HEK293 (cell line): ENCODE results near the gene CLIP1.

Experiments
- ATF2 ChIP-seq: fragments of 450-650 bp; formaldehyde crosslinking; IDR thresholded peaks from 2 replicates; pipeline ENCODE4 v1.5.1; 2016; ENCODE audit warnings: missing biosample characterization, missing genetic modification characterization, low read depth
- GLIS1 ChIP-seq: fragments of 450-650 bp; formaldehyde crosslinking; IDR thresholded peaks from 2 replicates; pipeline ENCODE4 v1.5.1; 2016; ENCODE audit warnings: missing biosample characterization, missing genetic modification characterization
- IKZF3 ChIP-seq: fragments of 450-650 bp; IDR thresholded peaks from 2 replicates; pipeline ENCODE4 v1.5.0; 2018; ENCODE audit warnings: missing biosample characterization, mild to moderate bottlenecking, missing genetic modification characterization, moderate library complexity
- KLF17 ChIP-seq: fragments of 450-650 bp; formaldehyde crosslinking; IDR thresholded peaks from 2 replicates; pipeline ENCODE4 v1.5.1; 2016; ENCODE audit warnings: missing biosample characterization, missing genetic modification characterization
- KLF8 ChIP-seq: fragments of 450-650 bp; formaldehyde crosslinking; IDR thresholded peaks from 2 replicates; pipeline ENCODE4 v1.5.1; 2016; ENCODE audit warnings: missing biosample characterization, missing genetic modification characterization
- PRDM10 ChIP-seq: fragments of 450-650 bp; formaldehyde crosslinking; IDR thresholded peaks from 2 replicates; pipeline ENCODE4 v1.5.1; 2016; ENCODE audit warnings: missing biosample characterization, missing genetic modification characterization
- PRDM6 ChIP-seq: fragments of 450-650 bp; formaldehyde crosslinking; IDR thresholded peaks from 2 replicates; pipeline ENCODE4 v1.5.1; 2017; ENCODE audit warnings: missing biosample characterization, missing genetic modification characterization
- RBAK ChIP-seq: fragments of 450-650 bp; formaldehyde crosslinking; IDR thresholded peaks from 2 replicates; pipeline ENCODE4 v1.5.1; 2016; ENCODE audit warnings: missing biosample characterization, missing genetic modification characterization
- REPIN1 ChIP-seq: fragments of 450-650 bp; formaldehyde crosslinking; IDR thresholded peaks from 2 replicates; pipeline ENCODE4 v1.5.1; 2017; ENCODE audit warnings: missing biosample characterization, missing genetic modification characterization, low read depth
- ZBTB6 ChIP-seq: fragments of 450-650 bp; formaldehyde crosslinking; IDR thresholded peaks from 2 replicates; pipeline ENCODE4 v1.5.1; 2017; ENCODE audit warnings: missing biosample characterization, missing genetic modification characterization
- ZNF140 ChIP-seq: fragments of 450-650 bp; formaldehyde crosslinking; IDR thresholded peaks from 2 replicates; pipeline ENCODE4 v1.5.1; 2016; ENCODE audit warnings: missing biosample characterization, missing genetic modification characterization
- ZNF175 ChIP-seq: fragments of 450-650 bp; formaldehyde crosslinking; IDR thresholded peaks from 2 replicates; pipeline ENCODE4 v1.5.1; 2016; ENCODE audit warnings: missing biosample characterization, missing genetic modification characterization
- ZNF2 ChIP-seq: fragments of 450-650 bp; formaldehyde crosslinking; IDR thresholded peaks from 2 replicates; pipeline ENCODE4 v1.5.1; 2016; ENCODE audit warnings: missing biosample characterization, missing genetic modification characterization
- ZNF239 ChIP-seq: fragments of 450-650 bp; formaldehyde crosslinking; IDR thresholded peaks from 2 replicates; pipeline ENCODE4 v1.5.1; 2016; ENCODE audit warnings: missing biosample characterization, missing genetic modification characterization
- ZNF311 ChIP-seq: fragments of 450-650 bp; formaldehyde crosslinking; IDR thresholded peaks from 2 replicates; pipeline ENCODE4 v1.5.1; 2017; ENCODE audit warnings: missing biosample characterization, missing genetic modification characterization, borderline replicate concordance
- ZNF324 ChIP-seq: fragments of 450-650 bp; formaldehyde crosslinking; IDR thresholded peaks from 2 replicates; pipeline ENCODE4 v1.5.1; 2016; ENCODE audit warnings: missing biosample characterization, missing genetic modification characterization
- ZNF335 ChIP-seq: fragments of 450-650 bp; formaldehyde crosslinking; conservative IDR thresholded peaks from 2 replicates; pipeline ENCODE4 v1.5.1; 2016; ENCODE audit warnings: missing biosample characterization, missing genetic modification characterization
- ZNF394 ChIP-seq: fragments of 450-650 bp; formaldehyde crosslinking; IDR thresholded peaks from 2 replicates; pipeline ENCODE4 v1.5.1; 2016; ENCODE audit warnings: missing biosample characterization, missing genetic modification characterization, mild to moderate bottlenecking, moderate library complexity, borderline replicate concordance
- ZNF518A ChIP-seq: fragments of 450-650 bp; formaldehyde crosslinking; conservative IDR thresholded peaks from 2 replicates; pipeline ENCODE4 v1.5.1; 2016; ENCODE audit warnings: low read depth, missing biosample characterization, missing genetic modification characterization
- ZNF544 ChIP-seq: fragments of 450-650 bp; formaldehyde crosslinking; IDR thresholded peaks from 2 replicates; pipeline ENCODE4 v1.5.0; 2017; ENCODE audit warnings: missing biosample characterization, missing genetic modification characterization
- ZNF549 ChIP-seq: fragments of 450-650 bp; IDR thresholded peaks from 2 replicates; pipeline ENCODE4 v1.5.1; 2018; ENCODE audit warnings: missing biosample characterization, missing genetic modification characterization, mild to moderate bottlenecking, inconsistent platforms, moderate library complexity
- ZNF560 ChIP-seq: fragments of 450-650 bp; formaldehyde crosslinking; IDR thresholded peaks from 2 replicates; pipeline ENCODE4 v1.5.1; 2017; ENCODE audit warnings: missing biosample characterization, missing genetic modification characterization, borderline replicate concordance
- ZNF623 ChIP-seq: fragments of 450-650 bp; formaldehyde crosslinking; IDR thresholded peaks from 2 replicates; pipeline ENCODE4 v1.5.1; 2016; ENCODE audit warnings: missing biosample characterization, missing genetic modification characterization
- ZNF654 ChIP-seq: fragments of 450-650 bp; formaldehyde crosslinking; IDR thresholded peaks from 2 replicates; pipeline ENCODE4 v1.5.1; 2016; ENCODE audit warnings: low read depth, missing biosample characterization, missing genetic modification characterization
- ZNF658 ChIP-seq: fragments of 450-650 bp; formaldehyde crosslinking; IDR thresholded peaks from 2 replicates; pipeline ENCODE4; 2016; ENCODE audit warnings: missing biosample characterization, missing genetic modification characterization
- ZNF792 ChIP-seq: fragments of 450-650 bp; formaldehyde crosslinking; IDR thresholded peaks from 2 replicates; pipeline ENCODE4 v1.5.1; 2016; ENCODE audit warnings: missing biosample characterization, missing genetic modification characterization
- ZNF837 ChIP-seq: fragments of 450-650 bp; formaldehyde crosslinking; IDR thresholded peaks from 2 replicates; pipeline ENCODE4 v1.5.1; 2016; ENCODE audit warnings: missing biosample characterization, missing genetic modification characterization
- ZSCAN30 ChIP-seq: fragments of 450-650 bp; IDR thresholded peaks from 2 replicates; pipeline ENCODE4 v1.5.1; 2018; ENCODE audit warnings: missing biosample characterization, mild to moderate bottlenecking, missing genetic modification characterization, moderate library complexity

Gene CLIP1

GRCh38 chr12:122435186-122435585 is 12.7 kb upstream of the CLIP1 start (continued):
- TF ChIP-seq PRDM10 (tag by site-specific recombination) = no peak
- TF ChIP-seq REPIN1 (tag by site-specific recombination) = no peak
- TF ChIP-seq ZNF518A (tag by site-specific recombination) = peak; percentile 86
- no peak for TF ChIP-seq ZNF544
- TF ChIP-seq ZNF311 (tag by site-specific recombination) = no peak
- TF ChIP-seq ZNF654 (tag by site-specific recombination) = peak; percentile 32
- no peak for TF ChIP-seq ZNF792 (tag by site-specific recombination)
- TF ChIP-seq ZNF549 (tag by site-specific recombination) = no peak
- TF ChIP-seq ZNF2 (tag by site-specific recombination) = no peak
- no peak for TF ChIP-seq ZBTB6 (tag by site-specific recombination)
- peak; percentile 53 for TF ChIP-seq ZNF623 (tag by site-specific recombination)
- TF ChIP-seq ZNF335 (tag by site-specific recombination) = no peak
- TF ChIP-seq ZNF140 (tag by site-specific recombination) = peak; percentile 52; the same call in 1 of the 2 replicates
- peak; percentile 88 for TF ChIP-seq ZNF394 (tag by site-specific recombination)
- no peak for TF ChIP-seq ZNF239 (tag by site-specific recombination)
- no peak for TF ChIP-seq ZNF658 (tag by site-specific recombination)
- TF ChIP-seq PRDM6 (tag by site-specific recombination) = no peak
- TF ChIP-seq ZNF837 (tag by site-specific recombination) = no peak
- no peak for TF ChIP-seq KLF17 (tag by site-specific recombination)
- no peak for TF ChIP-seq RBAK
- TF ChIP-seq ZNF324 (tag by site-specific recombination) = no peak
- TF ChIP-seq ZSCAN30 (tag by site-specific recombination) = no peak
- no peak for TF ChIP-seq KLF8 (tag by site-specific recombination)
- no peak for TF ChIP-seq GLIS1 (tag by site-specific recombination)
- no peak for TF ChIP-seq ZNF175 (tag by site-specific recombination)
- no peak for TF ChIP-seq IKZF3 (tag by site-specific recombination)
- TF ChIP-seq ATF2 = no peak
- TF ChIP-seq ZNF560 (tag by site-specific recombination) = 0 out of 2 replicates have a peak, but pooled peaks have one; percentile 40
